Prostate gland (tissue), 2 donors: ENCODE measurements around the gene MUC5AC. TPM values are rescaled to one million over a fixed set of nuclear protein-coding genes. Genes with fewer than 3 reads are reported as not detected.

Experiments
- DNase-seq: peaks from one replicate; pipeline ENCODE4 v3.0.0-alpha.2; 2019; ENCODE audit warnings: low spot score
- H3K27ac ChIP-seq, 2 donors: fragments of 200-600 bp; sonication (generic); 2 replicates each; pipeline ENCODE4 v1.5.1; 2017 to 2019
- H3K27me3 ChIP-seq: fragments of 200-600 bp; sonication (generic); replicated peaks from 2 replicates; pipeline ENCODE4 v1.5.1; 2019; ENCODE audit not compliant: insufficient read depth
- H3K36me3 ChIP-seq, 2 donors: fragments of 200-600 bp; sonication (generic); 1 replicate in 1 of 2; 2 replicates in 1 of 2; pipeline versions ENCODE4 v1.5.1 to v1.8.1; 2017 to 2019
- H3K4me1 ChIP-seq: fragments of 200-600 bp; sonication (generic); replicated peaks from 2 replicates; pipeline ENCODE4 v1.5.1; 2019
- H3K4me3 ChIP-seq, 2 donors: fragments of 200-600 bp; sonication (generic); 2 replicates each; pipeline ENCODE4 v1.5.1; 2017 to 2019
- H3K9me3 ChIP-seq: fragments of 200-600 bp; sonication (generic); 2 replicates; pipeline ENCODE4 v1.5.1; 2017
- POLR2A ChIP-seq: fragments of 450-650 bp; IDR thresholded peaks from one replicate; pipeline ENCODE4 v1.6.1; 2016; ENCODE audit warnings: antibody characterized with exemption, mild to moderate bottlenecking
- POLR2AphosphoS5 ChIP-seq: sonication (generic); formaldehyde crosslinking; IDR thresholded peaks from one replicate; pipeline ENCODE4 v1.6.1; 2017; ENCODE audit warnings: antibody characterized with exemption
- WGBS: methylation state at CpG from one replicate; pipeline ENCODE4 v1.1.5; 2018; 5-methylcytosine and 5-hydroxymethylcytosine counted together
- intact Hi-C: fragments of 100-400 bp; cut with DNase I; formaldehyde crosslinking; loops from one replicate; pipeline ENCODE4 v1.14.2; 2022
- total RNA-seq, 2 donors: library from RNA; depleted of rRNA; stranded (reverse); fragments of >200 nt; gene quantifications; one replicate each; pipeline ENCODE4 v1.1.0, GENCODE V29; 2016
- TF ChIP-seq, protein P1 (sequence below), 4 experiments: fragments of 200-600 bp in 2 of 4; fragments of 450-650 bp in 2 of 4; sonication (generic) in 2 of 4; IDR thresholded peaks; 1 replicate in 3 of 4; 2 replicates in 1 of 4; pipeline ENCODE4 v1.5.1; 2016 to 2019; ENCODE audit warnings: antibody characterized with exemption in 4 of 4, mild to moderate bottlenecking in 2 of 4, moderate library complexity in 2 of 4

The MUC5AC gene
- total RNA-seq, 2 donors from 2014 or later = 0.05 to 0.45 TPM

DNA sequence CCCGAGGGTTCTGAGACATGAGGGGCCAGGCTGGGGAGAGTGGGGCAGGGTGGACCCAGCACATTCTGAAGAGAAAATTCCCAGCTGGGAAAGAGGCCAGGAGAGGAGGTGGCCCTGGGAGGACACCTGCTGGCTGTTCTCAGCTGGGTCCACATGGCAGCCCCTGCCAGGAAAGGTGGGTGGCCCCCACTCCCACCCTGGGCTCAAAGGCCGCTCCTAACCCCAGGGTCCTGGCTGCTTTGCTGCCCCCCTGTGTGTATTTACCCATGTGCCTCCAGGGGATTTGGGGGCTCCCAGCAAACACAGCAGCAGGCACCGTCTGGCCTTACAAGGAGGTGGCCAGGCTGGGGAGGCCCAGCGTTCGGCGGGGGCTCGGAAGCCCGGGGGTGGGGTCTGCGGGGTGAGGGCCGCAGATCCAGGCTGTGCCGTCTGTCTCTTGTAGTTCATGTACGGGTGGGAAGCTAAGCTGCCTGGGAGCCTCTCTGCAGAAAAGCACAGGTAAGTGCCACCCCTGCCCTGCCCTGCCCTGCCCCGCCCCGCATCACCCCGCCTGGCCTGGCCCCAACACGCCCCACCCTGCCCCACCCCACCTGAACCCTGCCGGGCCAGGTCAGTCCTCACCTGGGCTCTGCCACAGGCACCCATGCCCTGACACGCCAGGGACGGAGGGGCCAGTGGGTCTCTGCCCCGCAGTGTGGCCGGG, 75.7 kb downstream of the MUC5AC start:
- Histone ChIP-seq H3K9me3 (no peaks in the 10 kb centered on the region), H3K4me1 (no peaks in the 10 kb centered on the region), H3K36me3 (no peaks in the 10 kb centered on the region), H3K27ac (no peak overlapping the region), H3K27me3 (peaks cover 7% of the 10 kb centered on the region), H3K4me3 (no peak overlapping the region)
- DNase-seq = no peak
- 66% methylated on average over 18 of the region's 21 CpGs for WGBS
- intact Hi-C loops = no loop called here
- TF ChIP-seq POLR2AphosphoS5 (no peak), POLR2A (no peak)
- TF ChIP-seq, protein P1, sequence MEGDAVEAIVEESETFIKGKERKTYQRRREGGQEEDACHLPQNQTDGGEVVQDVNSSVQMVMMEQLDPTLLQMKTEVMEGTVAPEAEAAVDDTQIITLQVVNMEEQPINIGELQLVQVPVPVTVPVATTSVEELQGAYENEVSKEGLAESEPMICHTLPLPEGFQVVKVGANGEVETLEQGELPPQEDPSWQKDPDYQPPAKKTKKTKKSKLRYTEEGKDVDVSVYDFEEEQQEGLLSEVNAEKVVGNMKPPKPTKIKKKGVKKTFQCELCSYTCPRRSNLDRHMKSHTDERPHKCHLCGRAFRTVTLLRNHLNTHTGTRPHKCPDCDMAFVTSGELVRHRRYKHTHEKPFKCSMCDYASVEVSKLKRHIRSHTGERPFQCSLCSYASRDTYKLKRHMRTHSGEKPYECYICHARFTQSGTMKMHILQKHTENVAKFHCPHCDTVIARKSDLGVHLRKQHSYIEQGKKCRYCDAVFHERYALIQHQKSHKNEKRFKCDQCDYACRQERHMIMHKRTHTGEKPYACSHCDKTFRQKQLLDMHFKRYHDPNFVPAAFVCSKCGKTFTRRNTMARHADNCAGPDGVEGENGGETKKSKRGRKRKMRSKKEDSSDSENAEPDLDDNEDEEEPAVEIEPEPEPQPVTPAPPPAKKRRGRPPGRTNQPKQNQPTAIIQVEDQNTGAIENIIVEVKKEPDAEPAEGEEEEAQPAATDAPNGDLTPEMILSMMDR (IDR thresholded peaks at IDR 0.05) = peak in 2 of 4 experiments; percentile 12 to 17

DNA sequence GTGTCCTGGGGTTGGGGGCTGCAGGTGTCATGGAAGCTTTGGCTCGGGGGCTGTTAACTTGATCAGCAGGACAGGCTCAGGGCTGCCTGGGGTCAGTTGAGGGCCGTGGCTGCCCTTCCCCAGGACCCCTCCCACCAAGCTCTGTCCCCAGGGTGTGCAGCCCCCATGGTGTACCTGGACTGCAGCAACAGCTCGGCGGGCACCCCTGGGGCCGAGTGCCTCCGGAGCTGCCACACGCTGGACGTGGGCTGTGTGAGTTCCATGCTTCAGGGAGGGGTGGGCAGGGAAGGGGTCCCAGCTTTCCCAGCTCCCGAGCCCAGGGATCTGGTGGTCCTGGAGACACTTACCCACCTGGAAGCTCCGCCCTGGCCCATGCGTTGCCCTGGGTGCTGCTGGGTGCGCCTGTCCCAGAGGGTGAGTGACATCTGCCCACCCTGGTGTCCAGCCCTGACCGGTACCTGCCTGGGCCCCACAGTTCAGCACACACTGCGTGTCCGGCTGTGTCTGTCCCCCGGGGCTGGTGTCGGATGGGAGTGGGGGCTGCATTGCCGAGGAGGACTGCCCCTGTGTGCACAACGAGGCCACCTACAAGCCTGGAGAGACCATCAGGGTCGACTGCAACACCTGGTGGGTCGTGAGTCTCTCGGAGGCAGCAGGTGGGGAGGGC, 76.4 kb downstream of the MUC5AC start:
- TF ChIP-seq, protein P1 (IDR thresholded peaks at IDR 0.05) = no peak
- TF ChIP-seq POLR2A (no peak), POLR2AphosphoS5 (no peak)
- intact Hi-C loops = no loop called here
- Histone ChIP-seq H3K27ac (no peak overlapping the region), H3K36me3 (no peaks in the 10 kb centered on the region), H3K9me3 (no peaks in the 10 kb centered on the region), H3K4me1 (no peaks in the 10 kb centered on the region), H3K4me3 (no peak overlapping the region), H3K27me3 (peaks cover 7% of the 10 kb centered on the region)
- no peak for DNase-seq
- 83% methylated on average over 10 of the region's 22 CpGs for whole genome bisulfite sequencing

DNA sequence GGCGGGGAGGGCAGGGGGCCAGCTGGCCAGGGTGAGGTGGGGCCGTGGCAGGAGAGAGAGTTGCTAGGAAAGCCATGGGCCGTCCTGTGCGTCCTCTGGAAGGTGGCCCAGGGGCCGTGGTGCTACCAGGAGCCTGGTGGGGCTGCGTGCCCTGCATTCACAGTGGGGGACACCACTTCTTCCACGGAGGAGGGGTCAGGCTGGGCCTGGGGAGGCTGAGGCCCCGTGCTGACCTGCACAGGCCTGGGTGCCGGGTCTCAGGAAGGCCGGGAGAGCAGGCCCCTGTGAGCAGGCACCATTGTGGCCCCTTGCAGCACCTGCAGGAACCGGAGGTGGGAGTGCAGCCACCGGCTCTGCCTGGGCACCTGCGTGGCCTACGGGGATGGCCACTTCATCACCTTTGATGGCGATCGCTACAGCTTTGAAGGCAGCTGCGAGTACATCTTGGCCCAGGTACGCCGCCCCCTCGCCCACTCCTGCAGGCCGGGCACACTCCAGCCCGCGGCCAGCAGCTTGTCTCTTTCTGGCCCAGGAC, 77.1 kb downstream of the MUC5AC start:
- no peak overlapping the region for H3K4me3 ChIP-seq
- H3K36me3 ChIP-seq = no peaks in the 10 kb centered on the region
- intact Hi-C loops = no loop called here
- WGBS = 88% methylated on average over 21 of the region's 23 CpGs
- H3K9me3 ChIP-seq = no peaks in the 10 kb centered on the region
- no peak overlapping the region for H3K27ac ChIP-seq
- no peak for TF ChIP-seq POLR2AphosphoS5
- TF ChIP-seq POLR2A = no peak
- TF ChIP-seq, protein P1 (IDR thresholded peaks at IDR 0.05) = no peak
- DNase-seq = no peak
- no peaks in the 10 kb centered on the region for H3K4me1 ChIP-seq
- H3K27me3 ChIP-seq = peaks cover 3% of the 10 kb centered on the region

DNA sequence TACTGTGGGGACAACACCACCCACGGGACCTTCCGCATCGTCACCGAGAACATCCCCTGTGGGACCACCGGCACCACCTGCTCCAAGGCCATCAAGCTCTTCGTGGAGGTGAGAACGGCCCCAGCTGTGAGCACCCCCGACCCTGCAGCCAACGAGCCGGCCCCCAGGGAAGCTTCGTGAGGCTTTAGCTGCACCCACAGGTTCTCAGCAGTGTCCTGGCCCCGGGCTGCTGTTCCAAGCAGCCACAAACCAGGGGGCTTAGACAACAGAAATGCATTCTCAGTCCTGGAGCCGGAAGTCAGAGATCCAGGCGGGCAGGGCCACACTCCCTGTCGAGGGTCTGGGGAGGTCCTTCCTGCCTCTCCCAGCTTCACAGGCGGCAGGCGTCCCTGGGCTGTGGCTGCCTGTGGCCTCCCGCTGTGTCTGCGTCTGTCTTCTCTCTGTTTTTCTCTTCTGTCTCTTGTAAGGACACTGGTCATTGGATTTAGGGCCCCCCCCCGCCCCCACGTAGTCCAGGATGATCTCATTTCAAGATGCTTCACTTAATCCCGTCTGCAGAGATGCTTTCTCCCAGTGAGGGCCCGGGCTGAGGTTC, 77.7 kb downstream of the MUC5AC start:
- intact Hi-C loops = no loop called here
- TF ChIP-seq POLR2A (no peak), POLR2AphosphoS5 (no peak)
- TF ChIP-seq, protein P1 (IDR thresholded peaks at IDR 0.05) = no peak
- Histone ChIP-seq H3K9me3 (no peaks in the 10 kb centered on the region), H3K4me3 (no peak overlapping the region), H3K27me3 (peaks cover 3% of the 10 kb centered on the region), H3K4me1 (no peaks in the 10 kb centered on the region), H3K36me3 (no peaks in the 10 kb centered on the region), H3K27ac (no peak overlapping the region)
- WGBS = 80% methylated on average over 23 of the region's 23 CpGs
- DNase-seq = no peak
